Effector memory CD8-positive, alpha-beta T cell (primary cell): ENCODE measurements around the gene GRM8.

Source experiments
- ATAC-seq: fragments of 150-1000 bp; cut with Tn5 transposase; replicated peaks from 2 replicates; pipeline ENCODE4 v1.10.0; 2021; ENCODE audit warnings: mild to moderate bottlenecking, moderate library complexity
- DNase-seq, 3 experiments: peaks; one replicate each; pipeline ENCODE4 v3.0.0; 2021
- H3K27ac Mint-ChIP-seq, 2 donors: one replicate each; pipeline ENCODE4 v1.8.0; 2022; ENCODE audit warnings: mild to moderate bottlenecking in 2 of 2, mixed read lengths in 2 of 2, moderate library complexity in 2 of 2
- H3K27me3 Mint-ChIP-seq, 2 donors: one replicate each; pipeline ENCODE4 v1.8.0; 2022; ENCODE audit warnings: mixed read lengths in 2 of 2
- H3K36me3 Mint-ChIP-seq: one replicate; pipeline ENCODE4 v1.8.0; 2022; ENCODE audit warnings: mild to moderate bottlenecking, moderate library complexity, mixed read lengths; ENCODE audit not compliant: insufficient read depth
- H3K4me1 Mint-ChIP-seq, 2 donors: one replicate each; pipeline ENCODE4 v1.8.0; 2022; ENCODE audit warnings: low read depth in 2 of 2, mixed read lengths in 2 of 2
- H3K4me3 Mint-ChIP-seq, 2 donors: one replicate each; pipeline ENCODE4 v1.8.0; 2022; ENCODE audit warnings: mild to moderate bottlenecking in 2 of 2, mixed read lengths in 2 of 2, moderate library complexity in 2 of 2
- H3K9me3 Mint-ChIP-seq, 2 donors: one replicate each; pipeline ENCODE4 v1.8.0; 2022; ENCODE audit warnings: mixed read lengths in 2 of 2

The GRM8 gene

GRCh38 chr7:126606331-126606730 is 646.4 kb downstream of the GRM8 start:
- Mint-ChIP-seq H3K4me3 (no peak overlapping the region), H3K9me3 (no peaks in the 10 kb centered on the region), H3K27ac (no peak overlapping the region), H3K27me3 (no peaks in the 10 kb centered on the region), H3K36me3 (no peaks in the 10 kb centered on the region), H3K4me1 (no peaks in the 10 kb centered on the region)
- no peak for DNase-seq
- no peak for ATAC-seq

- H3K27ac Mint-ChIP-seq, result no peak overlapping the region
- ATAC-seq (no peak), DNase-seq (no peak)
- no peaks in the 10 kb centered on the region for H3K4me1 Mint-ChIP-seq
- no peaks in the 10 kb centered on the region for H3K9me3 Mint-ChIP-seq
- no peaks in the 10 kb centered on the region for H3K27me3 Mint-ChIP-seq
- no peak overlapping the region for H3K4me3 Mint-ChIP-seq
- H3K36me3 Mint-ChIP-seq, result no peaks in the 10 kb centered on the region
Observed at GRCh38 chr7:126605553-126605952, 647.2 kb downstream of the GRM8 start.

- no peak overlapping the region for H3K27ac Mint-ChIP-seq
- no peak for ATAC-seq
Observed at GRCh38 chr7:126605056-126605455, 647.7 kb downstream of the GRM8 start.

DNA sequence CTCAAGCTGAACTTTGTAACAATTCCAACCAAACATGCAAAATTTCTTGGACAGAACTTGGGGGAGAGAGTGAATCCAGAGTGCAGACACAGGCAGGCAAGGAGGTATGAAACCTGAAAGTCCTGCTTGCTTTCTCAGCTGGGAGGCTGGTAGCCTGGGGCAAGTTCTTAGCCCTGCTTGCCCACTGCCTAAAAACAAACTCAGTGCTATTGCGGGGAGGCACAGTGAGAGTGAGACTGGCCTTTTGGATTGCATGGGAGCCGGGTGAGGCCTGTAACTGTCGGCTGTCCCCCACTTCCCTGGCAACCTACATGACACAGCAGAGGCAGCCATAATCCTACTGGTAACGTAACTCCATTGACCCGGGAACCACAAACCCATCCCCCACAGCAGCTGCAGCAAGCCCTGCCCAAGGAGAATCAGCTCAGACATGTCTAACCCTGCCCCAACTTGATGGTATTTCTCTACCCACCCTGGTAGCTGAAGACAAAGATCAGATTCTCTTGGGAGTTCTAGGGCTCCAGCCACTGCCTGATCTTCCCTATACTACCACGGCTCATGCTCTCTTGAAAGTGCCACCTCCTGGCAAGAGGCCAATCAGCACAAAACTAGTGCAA is 663.6 kb downstream of the GRM8 start:
- ATAC-seq, result no peak
- no peaks in the 10 kb centered on the region for H3K36me3 Mint-ChIP-seq

More at GRCh38 chr7:126605056-126605455, 647.7 kb downstream of the GRM8 start:
- Mint-ChIP-seq H3K27me3 (no peaks in the 10 kb centered on the region), H3K9me3 (no peaks in the 10 kb centered on the region), H3K4me1 (no peaks in the 10 kb centered on the region), H3K36me3 (no peaks in the 10 kb centered on the region), H3K4me3 (no peak overlapping the region)
- DNase-seq, result no peak

DNA sequence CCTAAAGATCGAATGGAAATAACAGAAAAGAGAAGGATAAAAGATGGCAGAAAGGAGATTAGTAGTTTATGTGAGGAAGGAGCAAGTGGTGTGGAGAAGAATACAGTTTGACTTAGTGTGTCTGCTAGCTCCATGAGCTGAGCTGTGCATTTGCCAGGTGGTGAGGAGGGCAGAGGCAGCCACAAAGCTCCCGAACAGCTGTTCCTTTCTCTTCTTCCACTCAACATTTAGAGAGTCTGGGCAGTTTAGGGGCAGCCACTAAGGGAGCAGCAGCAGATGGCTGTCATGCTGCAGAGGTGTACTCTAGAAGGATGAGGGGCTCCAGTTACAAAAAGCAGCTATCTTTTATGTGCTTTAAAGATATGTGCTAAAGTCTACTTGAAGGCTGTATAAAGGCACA is 674.4 kb downstream of the GRM8 start:
- Mint-ChIP-seq H3K4me1 (no peaks in the 10 kb centered on the region), H3K9me3 (peaks cover 6 to 18% of the 10 kb centered on the region in 2 donors), H3K36me3 (peaks cover 2% of the 10 kb centered on the region), H3K4me3 (no peak overlapping the region), H3K27ac (no peak overlapping the region), H3K27me3 (no peaks in the 10 kb centered on the region)
- no peak for ATAC-seq
- no peak for DNase-seq

More for the DNA sequence above, 663.6 kb downstream of the GRM8 start:
- DNase-seq, result no peak
- Mint-ChIP-seq H3K27me3 (no peaks in the 10 kb centered on the region), H3K4me3 (no peak overlapping the region), H3K9me3 (peaks cover 0 to 19% of the 10 kb centered on the region in 2 donors), H3K4me1 (no peaks in the 10 kb centered on the region), H3K27ac (no peak overlapping the region)

DNA sequence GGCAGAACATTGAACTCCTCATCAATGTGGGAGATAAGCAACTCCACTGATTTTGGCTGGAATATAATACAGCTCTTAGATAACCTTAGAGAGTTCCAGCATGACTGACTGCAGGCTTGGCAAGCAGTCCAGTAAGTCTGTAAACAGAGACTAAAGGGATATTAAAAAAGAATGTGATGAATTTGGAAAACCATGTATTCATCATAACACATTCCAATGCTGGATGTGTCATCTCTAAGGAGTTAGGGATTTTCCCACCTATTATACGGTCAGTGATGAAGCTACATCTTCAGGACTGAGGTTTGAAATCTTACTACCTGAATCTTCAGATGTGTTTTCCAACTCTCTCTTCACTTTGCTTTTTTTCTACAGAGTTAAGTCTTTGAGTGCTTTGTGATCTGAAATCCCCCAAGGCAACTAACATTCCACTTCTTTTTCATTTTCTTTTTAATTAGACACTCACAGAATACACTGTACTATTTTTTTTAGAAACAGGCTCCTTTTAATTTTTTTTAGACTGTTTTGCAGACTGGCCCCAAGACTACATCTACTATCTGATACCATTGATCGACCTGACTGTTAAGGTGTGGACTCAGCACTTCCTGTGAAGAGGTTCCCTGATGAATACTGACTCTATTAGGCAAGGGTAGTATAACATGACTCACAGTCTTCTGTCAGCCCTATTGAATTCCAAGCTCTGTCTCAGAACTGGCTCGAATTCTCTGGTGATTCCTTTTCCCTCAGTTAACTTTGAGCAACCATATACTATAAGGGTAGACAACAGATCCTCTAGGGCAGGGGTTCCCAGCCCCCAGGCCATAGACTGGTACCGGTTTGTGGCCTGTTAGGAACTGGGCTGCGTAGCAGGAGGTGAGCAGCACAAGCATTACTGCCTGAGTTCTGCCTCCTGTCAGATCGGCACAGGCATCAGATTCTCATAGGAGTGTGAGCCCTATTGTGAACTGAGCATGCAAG is 678.2 kb downstream of the GRM8 start:
- peaks cover 2% of the 10 kb centered on the region for H3K36me3 Mint-ChIP-seq
- DNase-seq (no peak), ATAC-seq (no peak)
- peaks cover 9 to 18% of the 10 kb centered on the region in 2 donors for H3K9me3 Mint-ChIP-seq
- no peaks in the 10 kb centered on the region for H3K27me3 Mint-ChIP-seq
- H3K4me3 Mint-ChIP-seq, result no peak overlapping the region
- no peak overlapping the region for H3K27ac Mint-ChIP-seq
- no peaks in the 10 kb centered on the region for H3K4me1 Mint-ChIP-seq

DNA sequence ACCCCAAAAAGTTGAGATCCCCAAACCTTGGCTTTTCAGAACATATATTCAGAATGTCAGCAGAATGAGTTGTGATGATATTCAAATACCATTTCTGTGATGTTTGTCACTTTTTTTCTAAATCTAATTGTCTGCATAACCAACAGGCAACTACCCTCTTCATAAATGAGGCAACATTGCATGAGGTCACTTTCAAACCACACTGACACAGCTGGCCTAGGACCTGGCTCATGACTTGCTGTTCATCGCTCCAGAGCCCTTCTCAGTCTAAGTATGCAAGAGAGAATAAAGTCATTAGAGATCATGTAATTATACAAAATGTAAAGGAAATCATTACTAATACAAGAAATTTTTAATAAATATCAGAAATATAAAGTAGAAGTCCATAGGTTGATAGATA is 681.9 kb downstream of the GRM8 start:
- no peaks in the 10 kb centered on the region for H3K36me3 Mint-ChIP-seq
- no peak overlapping the region for H3K27ac Mint-ChIP-seq
- DNase-seq (no peak), ATAC-seq (no peak)
- no peaks in the 10 kb centered on the region for H3K27me3 Mint-ChIP-seq
- peaks cover 0 to 3% of the 10 kb centered on the region in 2 donors for H3K9me3 Mint-ChIP-seq
- no peak overlapping the region for H3K4me3 Mint-ChIP-seq
- no peaks in the 10 kb centered on the region for H3K4me1 Mint-ChIP-seq

- ATAC-seq (no peak), DNase-seq (no peak)
- Mint-ChIP-seq H3K27ac (no peak overlapping the region), H3K4me1 (no peaks in the 10 kb centered on the region), H3K27me3 (no peaks in the 10 kb centered on the region), H3K9me3 (peaks cover 0 to 3% of the 10 kb centered on the region in 2 donors), H3K4me3 (no peak overlapping the region), H3K36me3 (no peaks in the 10 kb centered on the region)
Observed at GRCh38 chr7:126569402-126569801, 683.3 kb downstream of the GRM8 start.

- Mint-ChIP-seq H3K4me3 (no peak overlapping the region), H3K27me3 (no peaks in the 10 kb centered on the region), H3K27ac (no peak overlapping the region), H3K4me1 (no peaks in the 10 kb centered on the region), H3K9me3 (peaks cover 4 to 5% of the 10 kb centered on the region in 2 donors), H3K36me3 (no peaks in the 10 kb centered on the region)
- ATAC-seq, result no peak
- DNase-seq, result no peak
Observed at GRCh38 chr7:126557271-126557670, 695.5 kb downstream of the GRM8 start.

DNA sequence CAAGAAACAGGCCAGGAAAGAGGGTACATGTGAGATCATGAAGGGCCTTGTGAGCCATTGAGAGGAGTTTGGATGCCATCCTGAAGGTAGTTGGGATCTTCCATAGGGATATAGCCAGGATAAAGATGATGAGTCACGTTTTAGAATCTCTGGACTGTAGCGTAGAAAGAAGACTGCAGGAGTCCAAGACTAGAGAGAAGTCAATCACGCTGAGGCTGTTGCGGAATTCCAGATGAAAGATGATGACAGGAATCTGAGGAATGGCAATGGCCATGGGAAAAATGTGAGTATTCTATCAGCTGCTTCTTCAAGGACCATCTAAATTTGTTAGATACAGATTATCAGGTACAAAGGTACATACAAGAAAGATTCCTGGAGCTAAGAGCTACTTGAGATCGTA is 711.3 kb downstream of the GRM8 start:
- no peaks in the 10 kb centered on the region for H3K27me3 Mint-ChIP-seq
- no peak overlapping the region for H3K27ac Mint-ChIP-seq
- no peaks in the 10 kb centered on the region for H3K36me3 Mint-ChIP-seq
- H3K4me3 Mint-ChIP-seq, result no peak overlapping the region
- DNase-seq (no peak), ATAC-seq (no peak)
- H3K9me3 Mint-ChIP-seq, result peaks cover 5 to 10% of the 10 kb centered on the region in 2 donors
- H3K4me1 Mint-ChIP-seq, result no peaks in the 10 kb centered on the region

- Mint-ChIP-seq H3K27ac (no peak overlapping the region), H3K4me3 (no peak overlapping the region), H3K4me1 (no peaks in the 10 kb centered on the region), H3K36me3 (no peaks in the 10 kb centered on the region), H3K9me3 (peaks cover 6 to 15% of the 10 kb centered on the region in 2 donors), H3K27me3 (no peaks in the 10 kb centered on the region)
- DNase-seq (no peak), ATAC-seq (no peak)
Observed at GRCh38 chr7:126535176-126535575, 717.6 kb downstream of the GRM8 start.

DNA sequence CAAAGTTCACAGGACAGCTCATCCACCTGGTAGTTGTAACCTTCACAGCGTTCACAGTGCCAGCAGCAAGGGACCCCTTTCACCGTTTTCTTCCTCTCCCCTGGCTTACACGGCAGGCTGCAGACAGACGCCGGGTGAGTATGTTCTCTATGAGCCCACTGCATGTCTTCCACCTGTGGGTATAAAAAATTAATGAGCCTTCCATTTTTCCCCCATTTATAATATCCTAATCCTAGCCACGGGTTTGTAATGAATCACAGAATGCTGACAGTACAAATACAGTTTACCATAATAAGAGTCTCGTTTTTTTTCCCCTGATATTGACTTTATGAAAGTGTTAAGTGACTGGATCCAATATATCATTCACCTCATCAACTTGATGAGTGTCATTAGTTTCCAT is 719.0 kb downstream of the GRM8 start:
- Mint-ChIP-seq H3K4me1 (no peaks in the 10 kb centered on the region), H3K27ac (no peak overlapping the region), H3K27me3 (no peaks in the 10 kb centered on the region)

DNA sequence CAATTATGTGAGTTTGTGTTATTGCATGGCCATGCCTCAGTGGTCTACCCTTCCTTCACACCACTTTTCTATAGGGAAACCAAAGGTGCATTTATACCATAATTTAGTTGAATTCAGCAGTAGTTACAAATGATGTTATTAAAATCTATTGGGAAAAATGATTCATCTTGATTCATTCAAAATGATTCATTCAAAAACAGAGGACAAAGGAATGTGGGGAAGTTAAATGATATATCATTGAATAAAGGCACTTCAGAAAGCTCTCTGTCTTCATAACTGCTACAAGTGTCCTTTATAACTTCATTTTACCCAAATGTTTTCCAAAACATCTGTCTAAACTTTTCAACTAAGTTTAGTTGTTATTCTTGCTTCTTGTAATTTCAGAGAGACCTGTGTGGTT is 722.9 kb downstream of the GRM8 start:
- no peaks in the 10 kb centered on the region for H3K4me1 Mint-ChIP-seq
- H3K27me3 Mint-ChIP-seq, result no peaks in the 10 kb centered on the region
- H3K27ac Mint-ChIP-seq, result no peak overlapping the region
- peaks cover 3 to 28% of the 10 kb centered on the region in 2 donors for H3K9me3 Mint-ChIP-seq
- no peaks in the 10 kb centered on the region for H3K36me3 Mint-ChIP-seq
- no peak overlapping the region for H3K4me3 Mint-ChIP-seq
- DNase-seq (no peak), ATAC-seq (no peak)

More for the DNA sequence above, 719.0 kb downstream of the GRM8 start:
- ATAC-seq (no peak), DNase-seq (no peak)
- H3K4me3 Mint-ChIP-seq, result no peak overlapping the region
- H3K36me3 Mint-ChIP-seq, result no peaks in the 10 kb centered on the region
- H3K9me3 Mint-ChIP-seq, result peaks cover 6 to 28% of the 10 kb centered on the region in 2 donors

DNA sequence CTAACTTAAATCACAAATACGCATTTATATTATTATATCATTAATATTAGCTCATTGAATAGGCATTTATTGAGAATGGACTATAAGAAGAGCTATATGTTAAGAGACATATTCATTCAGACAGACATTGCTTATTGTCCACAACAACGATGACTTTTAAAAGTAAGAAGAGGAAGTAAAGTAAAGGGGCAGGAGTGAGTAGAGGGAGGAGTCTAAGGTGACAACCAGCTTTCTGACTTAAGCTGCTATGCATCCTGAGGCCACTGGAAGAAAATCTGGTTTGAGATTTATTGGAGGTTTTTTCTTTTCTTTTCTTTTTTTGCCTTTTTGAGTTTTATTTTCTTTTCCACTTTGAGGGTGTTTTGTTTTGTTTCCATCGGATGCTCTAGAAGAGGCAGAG is 723.5 kb downstream of the GRM8 start:
- ATAC-seq, result no peak
- H3K36me3 Mint-ChIP-seq, result no peaks in the 10 kb centered on the region
- H3K4me1 Mint-ChIP-seq, result no peaks in the 10 kb centered on the region
- H3K9me3 Mint-ChIP-seq, result peaks cover 0 to 23% of the 10 kb centered on the region in 2 donors
- no peak overlapping the region for H3K27ac Mint-ChIP-seq
- H3K27me3 Mint-ChIP-seq, result no peaks in the 10 kb centered on the region
- DNase-seq, result no peak
- H3K4me3 Mint-ChIP-seq, result no peak overlapping the region
